GM18909 (cell line): ENCODE results near the gene ICOS.

ENCODE experiments used
- ATAC-seq: cut with Tn5 transposase; IDR thresholded peaks from one replicate; pipeline ENCODE4 v1.9.1; 2021; ENCODE audit warnings: mild to moderate bottlenecking; ENCODE audit not compliant: unreplicated experiment, poor library complexity

Gene ICOS

GRCh38 chr2:204005940-204006721 lies 69.6 kb downstream of the ICOS start:
- ATAC-seq: no peak

- ATAC-seq: no peak
Measured at GRCh38 chr2:204008352-204008751, 71.8 kb downstream of the ICOS start.

- ATAC-seq: peak; percentile 63
Measured at GRCh38 chr2:204010628-204011560, 74.3 kb downstream of the ICOS start.
